HG03135 (cell line): Measurements from ENCODE around the gene AFF3.
"Not testable (repeated sequence)": the region's sequence is repeated elsewhere in the genome, so short reads cannot be mapped to it uniquely, and the experiment has no call there.

Source experiments
- ATAC-seq: cut with Tn5 transposase; IDR thresholded peaks from one replicate; pipeline ENCODE4 v1.9.1; 2021; ENCODE audit warnings: mild to moderate bottlenecking, moderate library complexity; ENCODE audit not compliant: unreplicated experiment

The AFF3 gene

DNA sequence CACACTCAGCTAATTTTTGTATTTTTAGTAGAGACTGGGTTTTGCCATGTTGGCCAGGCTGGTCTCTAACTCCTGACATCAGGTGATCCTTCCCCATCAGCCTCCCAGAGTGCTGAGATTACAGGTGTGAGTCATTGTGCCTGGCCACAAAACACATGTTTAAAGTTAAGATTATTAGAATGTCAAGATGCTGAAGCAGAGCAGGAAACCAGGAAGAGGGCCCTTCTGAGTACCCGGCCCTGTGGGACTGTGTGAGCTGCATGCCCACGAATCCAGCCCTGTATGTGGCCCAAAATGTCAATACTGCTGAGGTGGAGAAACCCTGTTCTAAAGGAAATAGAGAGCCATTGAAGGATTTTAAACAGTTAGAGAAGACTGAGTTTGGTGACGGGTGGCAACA is 621.6 kb downstream of the AFF3 start:
- ATAC-seq = no peak

GRCh38 chr2:99520195-99520594 is 622.2 kb downstream of the AFF3 start:
- no peak for ATAC-seq

- no peak for ATAC-seq
Observed at GRCh38 chr2:99514357-99514756, 628.0 kb downstream of the AFF3 start.

DNA sequence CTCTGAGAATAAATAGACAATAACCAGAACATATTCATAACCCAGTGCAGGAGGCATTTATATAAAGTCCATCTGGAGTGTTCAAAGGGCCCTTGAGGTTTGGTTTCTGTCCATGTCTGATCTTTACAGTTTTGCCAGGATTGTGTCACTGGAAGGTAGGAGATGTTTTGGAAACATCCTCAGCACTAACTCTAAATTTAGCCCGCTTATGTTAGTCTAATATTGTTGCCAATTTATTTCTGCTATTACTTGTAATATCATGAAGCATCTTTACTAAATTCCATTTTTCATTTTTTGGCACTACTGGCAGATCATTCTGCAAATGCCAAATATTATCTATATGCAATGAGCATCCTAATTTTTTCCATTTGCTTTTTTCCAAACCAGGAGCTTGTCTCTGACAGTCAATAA is 630.2 kb downstream of the AFF3 start:
- ATAC-seq = no peak

DNA sequence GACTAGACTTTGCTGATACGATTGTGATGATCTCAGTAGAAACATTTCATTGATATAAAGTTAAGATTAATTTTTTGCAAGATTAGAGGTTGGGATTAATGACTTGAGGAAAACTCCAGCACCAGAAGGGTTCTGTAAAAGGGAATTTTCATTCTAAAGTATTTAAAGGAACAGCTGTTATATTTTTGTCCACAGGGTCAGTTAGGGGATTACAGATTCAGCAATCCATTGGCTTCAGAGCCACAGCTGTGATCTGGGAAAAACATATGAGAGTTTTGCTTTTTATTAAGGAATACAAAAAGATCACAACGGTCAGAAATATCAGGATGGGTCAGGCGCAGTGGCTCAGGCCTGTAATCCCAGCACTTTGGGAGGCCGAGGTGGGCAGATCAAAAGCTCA is 633.0 kb downstream of the AFF3 start:
- no peak for ATAC-seq

- ATAC-seq = no peak
Observed at GRCh38 chr2:99507937-99508818, 634.2 kb downstream of the AFF3 start.

GRCh38 chr2:99504844-99505584 is 637.4 kb downstream of the AFF3 start:
- ATAC-seq = no peak

DNA sequence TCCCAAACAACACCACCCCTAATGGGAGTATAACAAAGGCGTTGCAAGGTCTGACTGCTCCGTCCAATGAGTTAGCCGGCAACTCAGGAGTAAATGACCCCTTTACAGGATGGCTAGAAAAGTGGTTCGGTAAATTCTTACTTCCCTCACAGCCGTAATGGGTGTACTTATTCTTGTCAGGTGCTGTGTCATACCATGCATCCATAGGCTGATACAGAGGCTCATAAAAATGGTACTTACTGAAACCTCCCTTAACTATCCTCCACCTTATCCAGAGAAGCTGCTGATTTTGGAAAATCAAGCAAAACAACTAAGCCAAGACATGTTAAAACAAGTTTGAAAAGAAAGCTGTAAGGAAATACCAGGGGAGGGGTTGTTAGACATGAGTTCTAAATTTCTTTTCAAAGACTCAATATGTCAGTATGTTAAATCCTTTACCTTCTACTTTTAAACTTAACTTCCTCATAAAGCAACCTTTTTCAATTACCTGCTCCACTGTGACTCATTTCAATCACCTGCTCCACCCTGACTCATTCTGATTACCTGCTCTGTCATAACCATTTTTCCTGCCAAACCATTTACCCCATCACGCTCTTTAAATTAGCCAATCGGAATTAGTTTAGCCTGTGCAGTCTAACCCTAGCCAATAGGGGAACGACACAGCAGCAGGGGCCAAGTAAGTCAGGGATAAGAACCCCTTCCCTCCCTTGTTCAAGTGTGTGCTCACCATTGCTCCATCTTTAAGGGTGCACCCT is 638.6 kb downstream of the AFF3 start:
- not testable (repeated sequence) for ATAC-seq

- ATAC-seq = no peak
Observed at GRCh38 chr2:99496021-99496420, 646.4 kb downstream of the AFF3 start.
